22Rv1 (cell line): Measurements from ENCODE around the gene RPTOR.

Experiments
- H3K27ac ChIP-seq: fragments of 450-650 bp; 2 replicates; pipeline ENCODE4 v1.5.1; 2017
- ZFX ChIP-seq: fragments of 450-650 bp; IDR thresholded peaks from 2 replicates; pipeline ENCODE4 v1.6.1; 2017; ENCODE audit warnings: antibody characterized with exemption, borderline replicate concordance
- TF ChIP-seq, protein P1 (sequence below): fragments of 450-650 bp; IDR thresholded peaks from 2 replicates; pipeline ENCODE4 v1.5.1; 2017; ENCODE audit warnings: mild to moderate bottlenecking

The RPTOR gene

DNA sequence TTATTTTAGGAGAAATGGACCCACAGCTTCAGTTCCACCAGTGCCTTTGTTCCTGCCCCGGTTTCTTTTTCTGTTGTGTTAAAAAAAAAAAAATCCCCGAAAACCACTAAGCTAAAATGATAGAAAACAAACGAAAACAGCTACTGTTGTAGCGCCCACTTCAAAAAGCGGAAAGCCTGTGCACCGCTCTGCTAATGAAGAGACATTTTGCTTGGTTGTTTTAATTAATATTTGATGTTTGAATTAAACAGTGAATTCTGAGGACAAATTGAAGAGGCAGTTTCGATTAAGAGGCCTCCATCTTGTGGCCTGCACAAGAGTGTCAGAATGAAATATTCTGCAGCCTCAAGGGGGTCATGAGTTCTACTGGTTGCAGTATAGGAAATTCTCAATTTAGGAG is 186.7 kb downstream of the RPTOR start:
- no peak overlapping the region for H3K27ac ChIP-seq
- TF ChIP-seq, protein P1, sequence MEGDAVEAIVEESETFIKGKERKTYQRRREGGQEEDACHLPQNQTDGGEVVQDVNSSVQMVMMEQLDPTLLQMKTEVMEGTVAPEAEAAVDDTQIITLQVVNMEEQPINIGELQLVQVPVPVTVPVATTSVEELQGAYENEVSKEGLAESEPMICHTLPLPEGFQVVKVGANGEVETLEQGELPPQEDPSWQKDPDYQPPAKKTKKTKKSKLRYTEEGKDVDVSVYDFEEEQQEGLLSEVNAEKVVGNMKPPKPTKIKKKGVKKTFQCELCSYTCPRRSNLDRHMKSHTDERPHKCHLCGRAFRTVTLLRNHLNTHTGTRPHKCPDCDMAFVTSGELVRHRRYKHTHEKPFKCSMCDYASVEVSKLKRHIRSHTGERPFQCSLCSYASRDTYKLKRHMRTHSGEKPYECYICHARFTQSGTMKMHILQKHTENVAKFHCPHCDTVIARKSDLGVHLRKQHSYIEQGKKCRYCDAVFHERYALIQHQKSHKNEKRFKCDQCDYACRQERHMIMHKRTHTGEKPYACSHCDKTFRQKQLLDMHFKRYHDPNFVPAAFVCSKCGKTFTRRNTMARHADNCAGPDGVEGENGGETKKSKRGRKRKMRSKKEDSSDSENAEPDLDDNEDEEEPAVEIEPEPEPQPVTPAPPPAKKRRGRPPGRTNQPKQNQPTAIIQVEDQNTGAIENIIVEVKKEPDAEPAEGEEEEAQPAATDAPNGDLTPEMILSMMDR = no peak
- no peak for TF ChIP-seq ZFX

DNA sequence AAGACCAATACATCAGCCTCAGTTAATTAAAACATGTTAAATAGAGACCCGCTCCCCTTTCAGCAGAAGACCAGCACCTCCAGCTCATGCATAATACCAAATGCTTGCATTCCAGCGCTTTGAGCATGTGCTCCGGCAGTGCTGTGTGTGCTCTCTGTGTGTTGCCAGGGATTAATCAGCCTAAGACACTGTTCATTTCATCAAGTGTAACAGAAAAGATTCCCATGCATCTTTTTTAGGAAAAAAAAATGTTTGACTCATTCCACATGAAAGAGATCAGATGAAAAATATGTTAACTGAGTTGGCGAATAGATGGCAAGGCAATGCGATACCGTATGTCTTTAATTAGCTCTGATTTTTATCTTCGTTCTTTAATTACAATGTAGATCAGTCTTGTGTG is 187.6 kb downstream of the RPTOR start:
- H3K27ac ChIP-seq = no peak overlapping the region
- TF ChIP-seq, protein P1 = no peak
- no peak for TF ChIP-seq ZFX

- no peak for TF ChIP-seq ZFX
- TF ChIP-seq, protein P1 = no peak
- no peak overlapping the region for H3K27ac ChIP-seq
These were observed 192.7 kb downstream of the RPTOR start for GRCh38 chr17:80737106-80738019.

- H3K27ac ChIP-seq = no peak overlapping the region
- TF ChIP-seq ZFX = no peak
- TF ChIP-seq, protein P1 = no peak
These were observed 193.6 kb downstream of the RPTOR start for GRCh38 chr17:80738020-80738808.

- H3K27ac ChIP-seq = no peak overlapping the region
- TF ChIP-seq, protein P1 = no peak
- no peak for TF ChIP-seq ZFX
These were observed 194.5 kb downstream of the RPTOR start for GRCh38 chr17:80738987-80739730.

DNA sequence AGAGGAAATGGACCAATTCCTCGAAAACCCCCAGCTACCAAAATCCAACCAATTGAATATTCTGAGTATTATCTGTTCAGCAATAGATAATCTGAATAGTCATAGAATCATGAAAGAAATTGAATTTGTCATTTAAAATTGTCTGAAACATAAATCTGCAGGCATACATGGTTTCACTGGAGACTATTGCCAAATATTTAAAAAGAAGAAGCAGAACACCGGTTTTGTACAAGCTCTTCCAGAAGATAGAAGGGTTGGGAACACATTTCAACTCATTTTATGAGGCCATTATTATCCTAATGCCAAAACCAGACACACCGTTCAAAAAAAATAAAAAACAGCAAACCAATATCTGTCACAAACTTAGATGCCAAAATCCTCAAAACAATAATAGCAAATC is 195.5 kb downstream of the RPTOR start:
- H3K27ac ChIP-seq = no peak overlapping the region
- TF ChIP-seq, protein P1 = no peak
- no peak for TF ChIP-seq ZFX
